ENCODE results near the gene ECHDC3.

GRCh38 chr10:11805792-11806191, 63.6 kb downstream of the ECHDC3 start:
- TF ChIP-seq, protein P1, sequence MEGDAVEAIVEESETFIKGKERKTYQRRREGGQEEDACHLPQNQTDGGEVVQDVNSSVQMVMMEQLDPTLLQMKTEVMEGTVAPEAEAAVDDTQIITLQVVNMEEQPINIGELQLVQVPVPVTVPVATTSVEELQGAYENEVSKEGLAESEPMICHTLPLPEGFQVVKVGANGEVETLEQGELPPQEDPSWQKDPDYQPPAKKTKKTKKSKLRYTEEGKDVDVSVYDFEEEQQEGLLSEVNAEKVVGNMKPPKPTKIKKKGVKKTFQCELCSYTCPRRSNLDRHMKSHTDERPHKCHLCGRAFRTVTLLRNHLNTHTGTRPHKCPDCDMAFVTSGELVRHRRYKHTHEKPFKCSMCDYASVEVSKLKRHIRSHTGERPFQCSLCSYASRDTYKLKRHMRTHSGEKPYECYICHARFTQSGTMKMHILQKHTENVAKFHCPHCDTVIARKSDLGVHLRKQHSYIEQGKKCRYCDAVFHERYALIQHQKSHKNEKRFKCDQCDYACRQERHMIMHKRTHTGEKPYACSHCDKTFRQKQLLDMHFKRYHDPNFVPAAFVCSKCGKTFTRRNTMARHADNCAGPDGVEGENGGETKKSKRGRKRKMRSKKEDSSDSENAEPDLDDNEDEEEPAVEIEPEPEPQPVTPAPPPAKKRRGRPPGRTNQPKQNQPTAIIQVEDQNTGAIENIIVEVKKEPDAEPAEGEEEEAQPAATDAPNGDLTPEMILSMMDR (conservative IDR thresholded peaks at IDR 0.05; ENCODE audit: low read length): no peak
- TF ChIP-seq EZH2phosphoT487 (IDR thresholded peaks at IDR 0.05; ENCODE audit: borderline replicate concordance): no peak

All from Loucy (cell line).